Fibroblast of lung (primary cell): ENCODE measurements around the gene CLSTN2. TPM values are rescaled to one million over a fixed set of nuclear protein-coding genes. Genes with fewer than 3 reads are reported as not detected.

Source experiments
- DNase-seq, 2 donors: peaks; one replicate each; pipeline versions ENCODE4 v3.0.0 to v3.0.0-alpha.2; 2010; ENCODE audit warnings: low read depth in 2 of 2
- H2AFZ ChIP-seq: 2 replicates; pipeline ENCODE4 v1.5.1; 2012; ENCODE audit warnings: low read length, control low read depth, inconsistent platforms
- H3K27ac ChIP-seq: 2 replicates; pipeline ENCODE4 v1.5.1; 2011; ENCODE audit warnings: low read length, control low read depth; ENCODE audit not compliant: insufficient read depth
- H3K27me3 ChIP-seq: 2 replicates; pipeline ENCODE4 v1.5.1; 2011; ENCODE audit warnings: mild to moderate bottlenecking, low read length; ENCODE audit not compliant: control insufficient read depth, insufficient read depth
- H3K36me3 ChIP-seq: 2 replicates; pipeline ENCODE4 v1.5.1; 2011; ENCODE audit warnings: low read length; ENCODE audit not compliant: control insufficient read depth, insufficient read depth
- H3K4me1 ChIP-seq: 2 replicates; pipeline ENCODE4 v1.5.1; 2011; ENCODE audit warnings: low read length; ENCODE audit not compliant: control insufficient read depth, insufficient read depth; ENCODE audit errors: extremely low read depth
- H3K4me2 ChIP-seq: 2 replicates; pipeline ENCODE4 v1.5.1; 2011; ENCODE audit warnings: low read length, control low read depth; ENCODE audit not compliant: insufficient read depth; ENCODE audit errors: extremely low read depth
- H3K4me3 ChIP-seq, 4 experiments: fragments of 200-600 bp in 1 of 4; sonication (generic) in 1 of 4; replicated peaks in 1 of 4; 2 replicates each; pipeline ENCODE4 v1.5.1; 2011 to 2016; ENCODE audit warnings: low read length in 4 of 4, low read depth in 3 of 4, mild to moderate bottlenecking in 3 of 4, control low read depth in 2 of 4, inconsistent platforms in 1 of 4, mixed read lengths in 1 of 4; ENCODE audit not compliant: insufficient read depth in 1 of 4; ENCODE audit errors: control extremely low read depth in 1 of 4
- H3K79me2 ChIP-seq: 2 replicates; pipeline ENCODE4 v1.5.1; 2012; ENCODE audit warnings: mild to moderate bottlenecking, low read length, inconsistent platforms; ENCODE audit not compliant: control insufficient read depth, insufficient read depth
- H3K9ac ChIP-seq: 2 replicates; pipeline ENCODE4 v1.5.1; 2011; ENCODE audit warnings: mild to moderate bottlenecking, low read length, control low read depth; ENCODE audit not compliant: insufficient read depth
- H3K9me3 ChIP-seq: 2 replicates; pipeline ENCODE4 v1.5.1; 2012; ENCODE audit warnings: low read depth, low read length; ENCODE audit not compliant: control insufficient read depth, insufficient read depth
- H4K20me1 ChIP-seq: 2 replicates; pipeline ENCODE4 v1.5.1; 2011; ENCODE audit warnings: low read length; ENCODE audit not compliant: control insufficient read depth, insufficient read depth; ENCODE audit errors: extremely low read depth
- CTCF ChIP-seq, 2 donors: IDR thresholded peaks in 1 of 2; conservative IDR thresholded peaks in 1 of 2; 1 replicate in 1 of 2; 2 replicates in 1 of 2; pipeline ENCODE4 v1.5.1; 2011 to 2012; ENCODE audit warnings: low read length in 2 of 2, control low read depth in 1 of 2, inconsistent platforms in 1 of 2, low read depth in 1 of 2, mild to moderate bottlenecking in 1 of 2
- EZH2 ChIP-seq: IDR thresholded peaks from 2 replicates; pipeline ENCODE4 v1.5.1; 2012; ENCODE audit warnings: low read length, control low read depth, mild to moderate bottlenecking; ENCODE audit errors: missing control alignments
- polyA plus RNA-seq, 2 donors: library from polyadenylated mRNA; depleted of rRNA in 1 of 2; stranded (reverse) in 1 of 2; unstranded in 1 of 2; fragments of >200 nt; gene quantifications; 2 replicates each; pipeline ENCODE4 v1.2.1, GENCODE V29; 2011 to 2012; ENCODE audit warnings: missing spikeins in 1 of 2
- total RNA-seq: library from RNA; depleted of rRNA; stranded (reverse); fragments of >200 nt; gene quantifications from 2 replicates; pipeline ENCODE4 v1.2.1, GENCODE V29; 2014

CLSTN2 gene
- total and polyA plus RNA-seq, 2 donors (not counting 1 experiment from before 2014, with no cell fraction given), result under 0.01 to 1.3 TPM

GRCh38 chr3:140530131-140530530 is 595.1 kb downstream of the CLSTN2 start:
- H3K4me2 ChIP-seq, result no peak overlapping the region
- H4K20me1 ChIP-seq, result no peaks in the 10 kb centered on the region
- TF ChIP-seq EZH2, result no peak
- TF ChIP-seq CTCF (conservative IDR thresholded peaks at IDR 0.05 in 1 of 2, IDR thresholded peaks at IDR 0.05 in 1 of 2; ENCODE audit: low read depth in 1 of 2, low read length in 2 of 2), result no peak
- no peaks in the 10 kb centered on the region for H3K4me1 ChIP-seq
- H3K4me3 ChIP-seq, result no peak overlapping the region
- H3K27ac ChIP-seq, result no peak overlapping the region
- no peaks in the 10 kb centered on the region for H3K79me2 ChIP-seq
- no peaks in the 10 kb centered on the region for H3K36me3 ChIP-seq
- no peaks in the 10 kb centered on the region for H3K27me3 ChIP-seq
- no peak for DNase-seq
- no peak overlapping the region for H2AFZ ChIP-seq
- H3K9me3 ChIP-seq, result no peaks in the 10 kb centered on the region
- no peak overlapping the region for H3K9ac ChIP-seq

- no peak overlapping the region for H3K9ac ChIP-seq
- no peaks in the 10 kb centered on the region for H3K36me3 ChIP-seq
- no peaks in the 10 kb centered on the region for H3K4me1 ChIP-seq
- DNase-seq, result peak in 1 of 2 donors; percentile 20
- H3K27ac ChIP-seq, result no peak overlapping the region
- TF ChIP-seq CTCF (conservative IDR thresholded peaks at IDR 0.05 in 1 of 2, IDR thresholded peaks at IDR 0.05 in 1 of 2; ENCODE audit: low read depth in 1 of 2, low read length in 2 of 2) (no peak), EZH2 (no peak)
- no peaks in the 10 kb centered on the region for H3K9me3 ChIP-seq
- H3K4me2 ChIP-seq, result no peak overlapping the region
- no peaks in the 10 kb centered on the region for H3K79me2 ChIP-seq
- no peaks in the 10 kb centered on the region for H4K20me1 ChIP-seq
- no peak overlapping the region for H3K4me3 ChIP-seq
- no peak overlapping the region for H2AFZ ChIP-seq
- H3K27me3 ChIP-seq, result no peaks in the 10 kb centered on the region
Observed at GRCh38 chr3:140530603-140531002, 595.6 kb downstream of the CLSTN2 start.

- no peaks in the 10 kb centered on the region for H3K36me3 ChIP-seq
- no peak overlapping the region for H3K27ac ChIP-seq
- no peak overlapping the region for H2AFZ ChIP-seq
- TF ChIP-seq EZH2 (no peak), CTCF (conservative IDR thresholded peaks at IDR 0.05 in 1 of 2, IDR thresholded peaks at IDR 0.05 in 1 of 2; ENCODE audit: low read depth in 1 of 2, low read length in 2 of 2) (no peak)
- H3K79me2 ChIP-seq, result no peaks in the 10 kb centered on the region
- H3K9me3 ChIP-seq, result no peaks in the 10 kb centered on the region
- H3K27me3 ChIP-seq, result no peaks in the 10 kb centered on the region
- no peaks in the 10 kb centered on the region for H4K20me1 ChIP-seq
- no peak overlapping the region for H3K9ac ChIP-seq
- H3K4me2 ChIP-seq, result no peak overlapping the region
- no peak for DNase-seq
- H3K4me1 ChIP-seq, result no peaks in the 10 kb centered on the region
- H3K4me3 ChIP-seq, result no peak overlapping the region
Observed at GRCh38 chr3:140532793-140533330, 597.9 kb downstream of the CLSTN2 start.
